Measurements from ENCODE around the gene ZNF516. TPM values are rescaled to one million over a fixed set of nuclear protein-coding genes. Genes with fewer than 3 reads are reported as not detected.

The ZNF516 gene
- total and polyA plus RNA-seq, 7 donors, result 2.4 to 20.6 (median 9.6) TPM

DNA sequence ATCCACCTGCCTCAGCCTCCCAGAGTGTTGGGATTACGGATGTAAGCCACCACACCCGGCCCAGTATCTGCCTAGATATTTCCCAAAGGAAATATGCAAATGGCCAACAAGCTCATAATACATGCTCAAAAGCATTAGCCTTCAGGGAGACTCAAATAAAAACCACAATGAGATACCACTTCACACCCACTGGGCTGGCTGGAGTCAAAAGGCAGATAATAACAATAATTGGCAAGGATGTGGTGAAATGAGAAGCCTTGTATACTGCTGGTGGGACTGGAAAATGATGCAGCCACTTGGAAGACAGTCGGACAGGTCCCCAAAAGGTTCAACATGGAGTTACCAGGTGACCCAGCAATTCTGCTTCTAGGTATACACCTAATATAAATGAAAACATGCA is 20.5 kb upstream of the ZNF516 start:
- WGBS, 3 donors, result 80 to 89% (median 85%) methylated on average over 3 of the region's 3 CpGs
- no peak overlapping the region for H3K4me3 ChIP-seq
- DNase-seq (no peak), ATAC-seq (no peak)
- H3K36me3 ChIP-seq (ENCODE audit: insufficient read depth in 1 of 2, low read depth in 1 of 2), result no peaks in the 10 kb centered on the region
- no peak overlapping the region for H3K27ac ChIP-seq
- intact Hi-C loops (cut with DNase I), result no loop called here
- TF ChIP-seq, protein P1, sequence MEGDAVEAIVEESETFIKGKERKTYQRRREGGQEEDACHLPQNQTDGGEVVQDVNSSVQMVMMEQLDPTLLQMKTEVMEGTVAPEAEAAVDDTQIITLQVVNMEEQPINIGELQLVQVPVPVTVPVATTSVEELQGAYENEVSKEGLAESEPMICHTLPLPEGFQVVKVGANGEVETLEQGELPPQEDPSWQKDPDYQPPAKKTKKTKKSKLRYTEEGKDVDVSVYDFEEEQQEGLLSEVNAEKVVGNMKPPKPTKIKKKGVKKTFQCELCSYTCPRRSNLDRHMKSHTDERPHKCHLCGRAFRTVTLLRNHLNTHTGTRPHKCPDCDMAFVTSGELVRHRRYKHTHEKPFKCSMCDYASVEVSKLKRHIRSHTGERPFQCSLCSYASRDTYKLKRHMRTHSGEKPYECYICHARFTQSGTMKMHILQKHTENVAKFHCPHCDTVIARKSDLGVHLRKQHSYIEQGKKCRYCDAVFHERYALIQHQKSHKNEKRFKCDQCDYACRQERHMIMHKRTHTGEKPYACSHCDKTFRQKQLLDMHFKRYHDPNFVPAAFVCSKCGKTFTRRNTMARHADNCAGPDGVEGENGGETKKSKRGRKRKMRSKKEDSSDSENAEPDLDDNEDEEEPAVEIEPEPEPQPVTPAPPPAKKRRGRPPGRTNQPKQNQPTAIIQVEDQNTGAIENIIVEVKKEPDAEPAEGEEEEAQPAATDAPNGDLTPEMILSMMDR (IDR thresholded peaks at IDR 0.05), result no peak
- peaks cover 0 to 9% (median 0%) of the 10 kb centered on the region in 3 donors for H3K27me3 ChIP-seq (ENCODE audit: insufficient read depth in 3 of 3, low read length in 2 of 3)
- no peaks in the 10 kb centered on the region for H3K9me3 ChIP-seq
- no peaks in the 10 kb centered on the region for H3K4me1 ChIP-seq

DNA sequence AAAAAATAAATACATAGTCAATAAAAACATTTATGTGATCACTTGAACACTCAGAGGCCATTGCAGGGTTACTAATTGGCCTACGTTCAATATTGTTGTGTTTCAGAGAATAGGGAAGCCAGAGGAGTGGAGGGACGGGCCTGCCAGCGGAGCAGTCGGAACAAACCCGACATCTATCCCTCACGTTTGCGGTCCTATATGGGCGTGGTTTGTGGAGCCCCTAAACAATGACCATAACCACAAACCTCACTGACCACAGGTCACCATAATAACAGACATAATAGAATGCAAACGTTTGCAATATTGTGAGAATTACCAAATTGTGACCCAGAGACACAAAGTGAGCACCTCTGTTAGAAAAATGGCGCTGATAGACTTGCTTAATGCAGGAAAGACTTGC is 19.5 kb upstream of the ZNF516 start:
- intact Hi-C loops (cut with DNase I), result no loop called here
- H3K27me3 ChIP-seq (ENCODE audit: insufficient read depth in 3 of 3, low read length in 2 of 3), result peaks cover 0 to 6% (median 0%) of the 10 kb centered on the region in 3 donors
- TF ChIP-seq, protein P1 (IDR thresholded peaks at IDR 0.05), result no peak
- DNase-seq (no peak), ATAC-seq (no peak)
- H3K27ac ChIP-seq, result no peak overlapping the region
- H3K4me1 ChIP-seq, result no peaks in the 10 kb centered on the region
- H3K4me3 ChIP-seq, result no peak overlapping the region
- WGBS, 3 donors, result 77 to 84% (median 81%) methylated on average over 10 of the region's 10 CpGs
- no peaks in the 10 kb centered on the region for H3K9me3 ChIP-seq
- H3K36me3 ChIP-seq (ENCODE audit: insufficient read depth in 1 of 2, low read depth in 1 of 2), result no peaks in the 10 kb centered on the region

DNA sequence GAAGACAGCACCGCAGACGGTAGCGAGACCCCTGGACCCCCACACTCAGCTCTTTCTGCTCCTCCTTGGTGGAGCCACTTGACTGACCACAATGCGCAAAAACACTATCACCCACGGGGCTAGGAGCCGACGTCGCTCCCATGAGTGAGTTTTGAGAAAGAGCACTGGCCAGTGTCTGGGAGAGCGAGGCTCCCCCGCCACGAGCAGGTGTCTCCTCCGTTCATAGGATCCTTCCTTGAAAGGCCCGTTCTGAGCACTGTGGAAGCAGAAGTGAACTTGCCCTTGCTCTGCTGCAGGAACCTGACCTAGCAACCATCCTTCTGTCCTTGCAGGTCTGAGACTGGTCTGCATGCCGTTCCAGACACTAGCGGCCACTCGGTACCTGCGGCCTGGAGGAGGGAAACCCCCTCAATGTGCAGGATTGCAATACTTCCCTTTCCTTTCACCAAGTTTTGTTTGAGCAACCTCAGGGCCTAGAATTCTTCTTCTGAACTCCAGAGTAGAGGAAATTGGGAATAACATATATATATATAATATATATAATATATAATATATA is 12.9 kb upstream of the ZNF516 start:
- Histone ChIP-seq H3K4me3 (no peak overlapping the region), H3K27me3 (ENCODE audit: insufficient read depth in 3 of 3, low read length in 2 of 3) (no peaks in the 10 kb centered on the region), H3K4me1 (no peaks in the 10 kb centered on the region), H3K9me3 (no peaks in the 10 kb centered on the region), H3K36me3 (ENCODE audit: insufficient read depth in 1 of 2, low read depth in 1 of 2) (no peaks in the 10 kb centered on the region), H3K27ac (no peak overlapping the region)
- TF ChIP-seq, protein P1 (IDR thresholded peaks at IDR 0.05), result no peak
- 89 to 95% (median 93%) methylated on average over 17 of the region's 17 CpGs for WGBS, 3 donors
- intact Hi-C loops (cut with DNase I), result no loop called here
- no peak for ATAC-seq
- no peak for DNase-seq

DNA sequence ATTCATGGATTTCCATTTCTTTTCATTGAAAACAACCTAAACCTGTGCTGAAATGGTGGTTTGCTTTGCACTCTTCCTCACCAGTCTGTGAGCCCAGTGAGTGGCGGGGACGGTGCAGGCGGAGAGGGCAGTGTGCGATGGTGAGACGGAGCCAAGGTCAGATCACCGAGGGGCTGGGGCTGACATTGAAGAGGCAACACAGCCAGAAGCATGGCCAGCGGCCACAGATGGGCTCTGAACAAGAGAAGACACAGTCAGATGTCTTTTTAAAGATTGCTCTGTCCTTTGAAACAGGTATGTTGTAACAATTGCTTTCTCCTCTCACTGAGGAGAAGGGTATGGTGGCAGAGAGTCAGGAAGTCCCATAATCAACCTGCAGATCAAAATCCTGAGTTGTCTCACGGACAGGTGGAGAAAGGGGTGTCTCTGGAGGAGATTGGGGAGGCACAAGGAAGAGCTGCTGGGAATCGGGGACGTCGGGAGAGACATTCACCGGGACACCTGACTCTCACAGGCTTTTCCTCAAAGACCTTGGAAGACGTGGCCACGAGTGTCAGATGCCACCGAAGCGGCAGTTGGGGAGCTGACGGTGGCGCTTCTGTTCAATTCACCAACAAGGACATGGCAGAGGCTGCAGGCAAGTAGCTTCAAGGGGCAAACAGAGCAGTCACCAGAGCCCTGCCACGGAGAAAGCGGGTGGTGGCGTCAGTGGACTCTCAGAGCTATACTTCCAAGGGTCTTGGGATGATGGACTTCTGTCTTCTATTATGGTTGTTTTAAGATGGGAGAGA is 12.1 kb upstream of the ZNF516 start:
- Histone ChIP-seq H3K4me1 (no peaks in the 10 kb centered on the region), H3K9me3 (no peaks in the 10 kb centered on the region), H3K4me3 (no peak overlapping the region), H3K36me3 (ENCODE audit: insufficient read depth in 1 of 2, low read depth in 1 of 2) (no peaks in the 10 kb centered on the region), H3K27ac (no peak overlapping the region), H3K27me3 (ENCODE audit: insufficient read depth in 3 of 3, low read length in 2 of 3) (no peaks in the 10 kb centered on the region)
- intact Hi-C loops (cut with DNase I), result no loop called here
- whole genome bisulfite sequencing, 3 donors, result 92 to 94% (median 93%) methylated on average over 21 of the region's 21 CpGs
- TF ChIP-seq, protein P1 (IDR thresholded peaks at IDR 0.05), result no peak
- no peak for ATAC-seq
- no peak for DNase-seq

Data from psoas muscle (tissue), 8 donors.